ENCODE data around the gene LRCH1. TPM values are rescaled to one million over a fixed set of nuclear protein-coding genes. Genes with fewer than 3 reads are reported as not detected.

Gene LRCH1
- total and polyA plus RNA-seq, 2 of the 13 experiments (the other 11 are each of a cell fraction or from before 2014, with no cell fraction given): 4.1 to 12.6 TPM

DNA sequence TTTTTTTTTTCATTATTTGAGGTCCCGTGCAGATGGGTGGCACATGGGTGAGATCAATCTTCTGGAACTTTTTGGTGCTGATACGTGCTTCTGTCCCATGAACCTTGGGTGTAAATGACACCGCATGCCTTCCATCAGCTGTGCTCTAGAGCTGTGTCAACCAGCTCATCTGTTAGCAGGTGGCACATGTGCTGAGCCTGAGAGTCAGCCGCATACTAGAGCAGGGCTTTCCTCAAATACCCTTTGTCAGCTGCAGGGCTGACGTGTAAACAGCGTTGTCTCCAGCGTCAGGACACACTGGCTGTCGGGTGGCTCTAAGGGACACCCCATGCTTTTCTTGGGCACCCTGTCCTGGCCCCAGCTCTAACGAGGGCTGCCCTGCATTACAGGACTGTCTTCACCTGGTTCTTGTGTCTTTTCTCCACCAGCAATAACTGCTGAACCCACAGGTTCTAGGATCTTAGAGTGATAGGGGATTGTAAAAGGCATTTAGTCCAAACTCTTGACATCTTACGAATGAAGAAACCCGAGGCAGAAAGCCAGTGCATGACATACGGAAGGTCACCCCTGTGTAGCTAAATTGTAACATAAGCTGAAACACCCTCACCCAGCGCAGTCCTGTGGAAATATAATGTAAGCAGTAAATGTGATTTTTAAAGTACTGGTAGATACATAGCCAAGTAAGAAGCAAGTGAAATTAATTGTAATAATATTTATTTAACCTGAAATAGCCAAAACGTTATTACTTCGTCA, 119.5 kb downstream of the LRCH1 start:
- intact Hi-C loops (cut with micrococcal nuclease; ENCODE audit: unreplicated experiment) (no loop called here), in situ Hi-C loops (cut with HindIII; ENCODE audit: extremely low pct_ligation_motif_present, low pct_unique_long_range_greater_than_20kb) (no loop called here)
- Histone ChIP-seq H3K9ac (ENCODE audit: insufficient read depth, low read depth, low read length) (no peak overlapping the region), H3K9me3 (ENCODE audit: low read length) (no peaks in the 10 kb centered on the region), H3K79me2 (ENCODE audit: insufficient read depth, low read length) (peaks cover under 1% of the 10 kb centered on the region), H3K4me3 (replicated peaks in 1 of 3; ENCODE audit: insufficient read depth in 1 of 3, low read depth in 2 of 3, low read length in 3 of 3) (no peak overlapping the region), H3K4me2 (ENCODE audit: low read depth, low read length) (no peak overlapping the region), H2AFZ (ENCODE audit: low read length) (no peak overlapping the region), H3K27me3 (ENCODE audit: control insufficient read depth in 1 of 2, insufficient read depth in 2 of 2, low read length in 2 of 2) (no peaks in the 10 kb centered on the region), H3K27ac (ENCODE audit: extremely low read length, insufficient read depth, low read length) (no peak overlapping the region), H3K4me1 (ENCODE audit: insufficient read depth, low read length) (peaks cover 22% of the 10 kb centered on the region), H3K36me3 (replicated peaks in 1 of 2; ENCODE audit: control insufficient read depth in 1 of 2, insufficient read depth in 2 of 2, low read length in 2 of 2) (peaks cover 9 to 15% of the 10 kb centered on the region in 2 experiments; a peak in 3 of 5 replicates), H4K20me1 (ENCODE audit: insufficient read depth, low read length) (no peaks in the 10 kb centered on the region)
- no peak for DNase-seq (ENCODE audit: low spot score)
- ChIA-PET CTCF (ENCODE audit: low intra/inter-chr PET ratio, low total read pairs) (no interaction called here), POLR2A (no interaction called here)
- TF ChIP-seq ZNF3 (CRISPR knock-in tag; IDR thresholded peaks at IDR 0.05) (0 out of 2 replicates have a peak, but pooled peaks have one; percentile 68), CREM (IDR thresholded peaks at IDR 0.05) (no peak), CREM (CRISPR knock-in tag; IDR thresholded peaks at IDR 0.05) (no peak)
- WGBS (ENCODE audit: low lambda C conversion rate): 99% methylated on average over 11 of the region's 15 CpGs
- no peak for FAIRE-seq
- ATAC-seq: no peak
- no TSS peak for BruUV-seq (replicated peaks)

GRCh38 chr13:46675016-46675415, 122.0 kb downstream of the LRCH1 start:
- no peak overlapping the region for H3K27ac ChIP-seq (ENCODE audit: extremely low read length, insufficient read depth, low read length)
- peaks cover 3% of the 10 kb centered on the region for H3K79me2 ChIP-seq (ENCODE audit: insufficient read depth, low read length)
- ChIA-PET CTCF (ENCODE audit: low intra/inter-chr PET ratio, low total read pairs) (no interaction called here), POLR2A (interaction anchor here (0.9 to 1.0 kb wide), 2 partner anchors 9 to 10 kb away, joined by 3 read pairs; no protein-coding TSS in a partner anchor)
- TF ChIP-seq FOXP4 (CRISPR knock-in tag; IDR thresholded peaks at IDR 0.05) (no peak), ERF (CRISPR knock-in tag; IDR thresholded peaks at IDR 0.05) (no peak), ZNF570 (CRISPR knock-in tag; IDR thresholded peaks at IDR 0.05; ENCODE audit: borderline replicate concordance) (no peak), RBAK (CRISPR knock-in tag; IDR thresholded peaks at IDR 0.05) (no peak), XRCC5 (optimal IDR thresholded peaks at IDR 0.05; ENCODE audit: low read length) (no peak), ZNF567 (CRISPR knock-in tag; IDR thresholded peaks at IDR 0.05; ENCODE audit: borderline replicate concordance) (no peak), ZSCAN21 (CRISPR knock-in tag; IDR thresholded peaks at IDR 0.05; ENCODE audit: borderline replicate concordance) (no peak), NCOR1 (IDR thresholded peaks at IDR 0.05; ENCODE audit: borderline replicate concordance, low read length) (no peak), ZNF780A (CRISPR knock-in tag; IDR thresholded peaks at IDR 0.05) (no peak), TFE3 (CRISPR knock-in tag; IDR thresholded peaks at IDR 0.05) (no peak), BCL6 (CRISPR knock-in tag; IDR thresholded peaks at IDR 0.05) (no peak)
- TF ChIP-seq, protein P1, sequence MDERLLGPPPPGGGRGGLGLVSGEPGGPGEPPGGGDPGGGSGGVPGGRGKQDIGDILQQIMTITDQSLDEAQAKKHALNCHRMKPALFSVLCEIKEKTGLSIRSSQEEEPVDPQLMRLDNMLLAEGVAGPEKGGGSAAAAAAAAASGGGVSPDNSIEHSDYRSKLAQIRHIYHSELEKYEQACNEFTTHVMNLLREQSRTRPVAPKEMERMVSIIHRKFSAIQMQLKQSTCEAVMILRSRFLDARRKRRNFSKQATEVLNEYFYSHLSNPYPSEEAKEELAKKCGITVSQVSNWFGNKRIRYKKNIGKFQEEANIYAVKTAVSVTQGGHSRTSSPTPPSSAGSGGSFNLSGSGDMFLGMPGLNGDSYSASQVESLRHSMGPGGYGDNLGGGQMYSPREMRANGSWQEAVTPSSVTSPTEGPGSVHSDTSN (CRISPR knock-in tag; IDR thresholded peaks at IDR 0.05): no peak
- no peaks in the 10 kb centered on the region for H3K27me3 ChIP-seq (ENCODE audit: control insufficient read depth in 1 of 2, insufficient read depth in 2 of 2, low read length in 2 of 2)
- H2AFZ ChIP-seq (ENCODE audit: low read length): no peak overlapping the region
- no peak overlapping the region for H3K9ac ChIP-seq (ENCODE audit: insufficient read depth, low read depth, low read length)
- no peak overlapping the region for H3K4me3 ChIP-seq (replicated peaks in 1 of 3; ENCODE audit: insufficient read depth in 1 of 3, low read depth in 2 of 3, low read length in 3 of 3)
- peaks cover 8 to 10% of the 10 kb centered on the region in 2 experiments; a peak in 3 of 5 replicates for H3K36me3 ChIP-seq (replicated peaks in 1 of 2; ENCODE audit: control insufficient read depth in 1 of 2, insufficient read depth in 2 of 2, low read length in 2 of 2)
- peaks cover 44% of the 10 kb centered on the region for H3K4me1 ChIP-seq (ENCODE audit: insufficient read depth, low read length)
- no peaks in the 10 kb centered on the region for H4K20me1 ChIP-seq (ENCODE audit: insufficient read depth, low read length)
- BruUV-seq (replicated peaks): no TSS peak
- intact Hi-C loops (cut with micrococcal nuclease; ENCODE audit: unreplicated experiment): no loop called here
- H3K4me2 ChIP-seq (ENCODE audit: low read depth, low read length): no peak overlapping the region
- no peaks in the 10 kb centered on the region for H3K9me3 ChIP-seq (ENCODE audit: low read length)
- in situ Hi-C loops (cut with HindIII; ENCODE audit: extremely low pct_ligation_motif_present, low pct_unique_long_range_greater_than_20kb): no loop called here
- FAIRE-seq (no peak), DNase-seq (ENCODE audit: low spot score) (no peak), ATAC-seq (no peak)

Data from HepG2 (cell line).